ENCODE results near the gene RANBP10. TPM values are rescaled to one million over a fixed set of nuclear protein-coding genes. Genes with fewer than 3 reads are reported as not detected.
A peak's percentile ranks its signal among the peaks of the same experiment; 100 is the strongest.

The RANBP10 gene
- total and polyA plus RNA-seq, 9 of the 15 experiments (the other 6 are each of a cell fraction or from before 2014, with no cell fraction given), result 0.61 to 19.3 (median 5.9) TPM

GRCh38 chr16:67773099-67773498 is 33.3 kb downstream of the RANBP10 start:
- CTCF ChIA-PET (ENCODE audit: low intra/inter-chr PET ratio), result no interaction called here
- intact Hi-C loops (cut with micrococcal nuclease), result no loop called here
- Histone ChIP-seq H3K79me2 (ENCODE audit: control insufficient read depth, insufficient read depth, low read length) (peaks cover 23% of the 10 kb centered on the region), H3K4me1 (replicated peaks in 1 of 2; ENCODE audit: control insufficient read depth in 2 of 2, insufficient read depth in 2 of 2, low read length in 2 of 2) (peaks cover 12 to 17% of the 10 kb centered on the region in 2 experiments; a peak in 4 of 5 replicates), H3K9me1 (ENCODE audit: control insufficient read depth, insufficient read depth, low read length) (no peaks in the 10 kb centered on the region), H4K20me1 (replicated peaks; ENCODE audit: control insufficient read depth, insufficient read depth, low read length) (no peaks in the 10 kb centered on the region), H3K9me3 (replicated peaks; ENCODE audit: control insufficient read depth, insufficient read depth, low read depth, low read length) (no peaks in the 10 kb centered on the region), H3K4me3 (no peak overlapping the region), H3K4me2 (ENCODE audit: insufficient read depth, low read length) (peak overlapping the region; percentile 61), H3K36me3 (ENCODE audit: control insufficient read depth, insufficient read depth, low read length) (peaks cover 20% of the 10 kb centered on the region; the same call in 2 of the 3 replicates), H3K27me3 (ENCODE audit: control insufficient read depth in 2 of 2, insufficient read depth in 2 of 2, low read length in 2 of 2) (no peaks in the 10 kb centered on the region), H2AFZ (ENCODE audit: low read depth, low read length) (peak overlapping the region; percentile 2; the same call in 1 of the 2 replicates), H3K27ac (ENCODE audit: extremely low read depth, low read depth, low read length) (peak overlapping the region; percentile 66), H3K9ac (ENCODE audit: insufficient read depth in 1 of 2, low read depth in 2 of 2, low read length in 2 of 2) (peak overlapping the region in 1 of 2 experiments; percentile 28; a peak in 2 of 4 replicates)
- FAIRE-seq (no peak), DNase-seq (ENCODE audit: extremely low read depth in 1 of 4, low spot score in 3 of 4) (peak in 3 of 4 experiments; percentile 32 to 60 (median 42)), ATAC-seq (peak; percentile 83)
- in situ Hi-C loops (cut with MboI), result no loop called here
- POLR2A ChIA-PET, result interaction anchor here (0.5 to 1.5 kb wide), 2 partner anchors 8 to 40 kb away, joined by 3 to 6 read pairs; no protein-coding TSS in a partner anchor
- no TSS peak for BruUV-seq (replicated peaks)
- 19% methylated on average over 4 of the region's 4 CpGs for WGBS (ENCODE audit: insufficient coverage, low coverage, missing lambda C conversion rate)
- TF ChIP-seq ZNF347 (CRISPR knock-in tag; IDR thresholded peaks at IDR 0.05; ENCODE audit: low read depth) (no peak), SRSF1 (IDR thresholded peaks at IDR 0.05; ENCODE audit: low read depth, low read length) (no peak), RAD51 (IDR thresholded peaks at IDR 0.05; ENCODE audit: borderline replicate concordance, low read depth) (peak; percentile 40; the same call in 1 of the 2 replicates), ZNF699 (CRISPR knock-in tag; IDR thresholded peaks at IDR 0.05; ENCODE audit: insufficient replicate concordance) (no peak), NR2F6 (CRISPR knock-in tag; IDR thresholded peaks at IDR 0.05) (no peak), ZBTB8A (IDR thresholded peaks at IDR 0.05; ENCODE audit: partially characterized antibody) (no peak), KLF1 (tag; IDR thresholded peaks at IDR 0.05) (no peak), MAFG (tag; conservative IDR thresholded peaks at IDR 0.05) (no peak), RBM22 (IDR thresholded peaks at IDR 0.05; ENCODE audit: low read depth, low read length, poor library complexity, severe bottlenecking) (no peak), ZBED1 (IDR thresholded peaks at IDR 0.05) (no peak), ZNF280B (CRISPR knock-in tag; IDR thresholded peaks at IDR 0.05) (no peak), ZNF224 (CRISPR knock-in tag; IDR thresholded peaks at IDR 0.05) (no peak), RBM34 (IDR thresholded peaks at IDR 0.05; ENCODE audit: borderline replicate concordance, insufficient read depth, low read length) (no peak), L3MBTL2 (IDR thresholded peaks at IDR 0.05) (no peak), ZNF609 (CRISPR knock-in tag; IDR thresholded peaks at IDR 0.05; ENCODE audit: borderline replicate concordance) (no peak), BACH1 (tag; IDR thresholded peaks at IDR 0.05) (no peak), PCBP1 (IDR thresholded peaks at IDR 0.05; ENCODE audit: low read depth, low read length, poor library complexity, severe bottlenecking) (no peak), RBM14 (IDR thresholded peaks at IDR 0.05; ENCODE audit: borderline replicate concordance, insufficient read depth, low read depth, low read length) (no peak)
